NT2/D1 (cell line): ENCODE data around the gene KANSL1.
"Not testable (repeated sequence)": the region's sequence is repeated elsewhere in the genome, so short reads cannot be mapped to it uniquely, and the experiment has no call there.

Source experiments
- DNase-seq: peaks from one replicate; pipeline ENCODE4 v3.0.0-alpha.2; 2011; ENCODE audit warnings: low read depth, low spot score
- H3K27me3 ChIP-seq: 2 replicates; pipeline ENCODE4 v1.6.0; 2011; ENCODE audit warnings: mild to moderate bottlenecking; ENCODE audit not compliant: insufficient read length, insufficient read depth
- H3K36me3 ChIP-seq: 2 replicates; pipeline ENCODE4 v1.6.1; 2011; ENCODE audit warnings: mild to moderate bottlenecking, low read length, mixed read lengths; ENCODE audit not compliant: insufficient read depth, insufficient read length
- H3K4me1 ChIP-seq: 2 replicates; pipeline ENCODE4 v1.5.1; 2011; ENCODE audit not compliant: insufficient read depth, insufficient read length
- H3K4me3 ChIP-seq: 2 replicates; pipeline ENCODE4 v1.5.1; 2011; ENCODE audit warnings: low read depth; ENCODE audit not compliant: insufficient read length
- H3K9ac ChIP-seq: 2 replicates; pipeline ENCODE4 v1.6.0; 2011; ENCODE audit warnings: low read depth; ENCODE audit not compliant: insufficient read length
- H3K9me3 ChIP-seq: 2 replicates; pipeline ENCODE4 v1.5.1; 2011; ENCODE audit warnings: mild to moderate bottlenecking, low read length; ENCODE audit not compliant: insufficient read depth
- SUZ12 ChIP-seq: IDR thresholded peaks from 2 replicates; pipeline ENCODE4 v1.6.1; 2011; ENCODE audit not compliant: insufficient read length, insufficient read depth; ENCODE audit errors: extremely low read depth
- YY1 ChIP-seq: IDR thresholded peaks from 2 replicates; pipeline ENCODE4 v1.6.1; 2011; ENCODE audit not compliant: insufficient read length, insufficient read depth
- ZNF274 ChIP-seq: IDR thresholded peaks from 2 replicates; pipeline ENCODE4 v1.6.1; 2011; ENCODE audit warnings: mild to moderate bottlenecking, low read depth, low read length

Gene KANSL1

DNA sequence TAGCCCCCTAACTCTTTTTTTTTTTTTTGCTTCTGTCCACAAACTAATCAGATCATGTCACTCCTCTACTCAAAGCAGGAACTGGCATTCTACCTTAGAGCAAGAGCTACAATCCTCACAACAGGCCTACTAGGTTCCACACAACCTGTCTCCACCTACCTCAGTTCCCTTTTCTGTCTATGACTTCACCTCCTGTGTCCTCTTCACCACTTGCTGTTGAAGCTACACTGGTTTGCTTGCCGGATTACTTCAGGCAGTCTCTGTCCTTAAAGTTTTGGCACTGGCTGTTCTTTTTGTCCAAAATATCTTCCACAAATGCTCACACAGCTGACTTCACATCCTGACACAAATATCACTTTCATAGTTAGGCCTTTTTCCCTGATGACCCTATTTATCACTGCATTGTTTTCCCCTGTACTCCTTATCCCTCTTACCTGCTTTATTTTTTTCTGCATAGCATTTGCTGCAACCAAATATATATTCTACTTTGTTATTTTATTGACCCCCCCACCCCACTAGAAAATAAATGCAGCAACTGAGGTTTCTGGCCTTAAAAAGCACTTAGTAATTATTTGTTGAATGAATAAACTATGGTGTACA, 72.0 kb downstream of the KANSL1 start:
- TF ChIP-seq ZNF274 (no peak), SUZ12 (no peak), YY1 (no peak)
- Histone ChIP-seq H3K27me3 (no peaks in the 10 kb centered on the region), H3K36me3 (peaks cover 3% of the 10 kb centered on the region), H3K4me1 (no peaks in the 10 kb centered on the region), H3K9me3 (no peaks in the 10 kb centered on the region), H3K9ac (no peak overlapping the region), H3K4me3 (no peak overlapping the region)
- DNase-seq, result no peak

- Histone ChIP-seq H3K9me3 (no peaks in the 10 kb centered on the region), H3K36me3 (peaks cover 3% of the 10 kb centered on the region), H3K4me3 (no peak overlapping the region), H3K4me1 (no peaks in the 10 kb centered on the region), H3K9ac (no peak overlapping the region), H3K27me3 (no peaks in the 10 kb centered on the region)
- TF ChIP-seq SUZ12, result no peak
- TF ChIP-seq YY1, result no peak
- TF ChIP-seq ZNF274, result no peak
- no peak for DNase-seq
Observed at GRCh38 chr17:46120537-46120936, 72.7 kb downstream of the KANSL1 start.

- TF ChIP-seq ZNF274 (no peak), SUZ12 (no peak), YY1 (no peak)
Observed at GRCh38 chr17:46120078-46120477, 73.2 kb downstream of the KANSL1 start.

DNA sequence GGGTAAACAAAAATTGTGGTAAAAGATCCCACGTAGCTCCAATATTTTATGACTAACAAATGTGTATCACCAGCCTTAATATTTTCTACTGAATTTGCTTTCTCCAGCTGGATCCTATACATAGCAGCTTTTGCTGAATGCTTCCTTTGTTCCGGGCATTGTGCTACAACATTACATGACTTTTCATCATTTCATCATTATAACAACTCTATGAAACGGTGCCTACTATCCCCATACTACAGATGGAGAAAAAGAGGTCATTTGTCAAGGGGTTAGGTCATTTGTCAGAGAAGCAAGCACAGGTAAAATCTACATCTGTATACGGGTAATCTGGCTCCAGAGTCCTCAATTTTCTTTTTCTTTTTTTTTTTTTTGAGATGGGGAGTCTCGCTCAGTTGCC, 74.3 kb downstream of the KANSL1 start:
- Histone ChIP-seq H3K27me3 (no peaks in the 10 kb centered on the region), H3K4me3 (no peak overlapping the region), H3K9me3 (no peaks in the 10 kb centered on the region), H3K36me3 (peaks cover 2% of the 10 kb centered on the region), H3K4me1 (no peaks in the 10 kb centered on the region), H3K9ac (no peak overlapping the region)
- no peak for TF ChIP-seq ZNF274
- TF ChIP-seq SUZ12, result no peak
- TF ChIP-seq YY1, result no peak
- no peak for DNase-seq

More at GRCh38 chr17:46120078-46120477, 73.2 kb downstream of the KANSL1 start:
- H3K9ac ChIP-seq, result no peak overlapping the region
- H3K9me3 ChIP-seq, result no peaks in the 10 kb centered on the region
- DNase-seq, result no peak
- no peak overlapping the region for H3K4me3 ChIP-seq
- H3K4me1 ChIP-seq, result no peaks in the 10 kb centered on the region
- no peaks in the 10 kb centered on the region for H3K27me3 ChIP-seq
- peaks cover 3% of the 10 kb centered on the region for H3K36me3 ChIP-seq

DNA sequence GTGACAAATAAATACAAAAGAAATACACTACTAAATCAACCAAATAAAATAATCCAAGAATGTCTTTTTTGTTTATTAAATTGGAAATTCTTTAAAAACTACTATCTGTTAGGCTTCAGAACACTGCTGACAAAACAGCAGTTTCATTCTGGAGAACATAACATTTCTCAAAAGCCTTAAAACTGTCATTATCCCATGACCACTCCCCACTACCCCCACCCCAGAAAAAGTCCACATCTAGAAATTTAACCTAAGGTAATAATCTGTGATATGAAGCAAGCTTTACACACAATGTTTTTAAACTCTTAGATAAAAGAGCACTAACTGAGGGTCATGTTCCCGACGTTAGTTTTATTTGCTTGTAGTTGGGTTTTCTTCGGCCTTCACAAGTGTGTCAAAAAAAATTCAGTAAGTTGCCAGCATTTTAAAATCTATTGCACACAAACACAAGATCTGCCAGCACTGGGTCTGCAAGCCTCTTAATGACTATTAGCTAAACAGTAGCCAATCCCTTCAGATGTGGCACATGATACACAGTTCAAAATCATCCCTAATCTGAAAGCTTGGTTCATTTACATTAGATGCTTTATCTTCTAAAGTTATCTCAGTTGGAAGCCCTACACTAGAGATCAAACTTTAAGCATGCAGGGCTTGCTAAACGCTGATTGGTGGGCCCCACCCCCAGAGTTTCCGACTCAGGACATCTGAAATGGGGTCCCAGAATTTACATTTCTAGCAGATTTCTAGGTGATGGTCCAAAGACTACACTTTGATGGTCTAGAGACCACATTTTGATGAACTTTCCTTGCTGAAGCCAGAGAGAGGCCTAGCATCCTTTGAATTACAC, 75.2 kb downstream of the KANSL1 start:
- Histone ChIP-seq H3K9ac (no peak overlapping the region), H3K4me1 (no peaks in the 10 kb centered on the region), H3K9me3 (no peaks in the 10 kb centered on the region), H3K4me3 (no peak overlapping the region), H3K27me3 (no peaks in the 10 kb centered on the region), H3K36me3 (no peaks in the 10 kb centered on the region)
- TF ChIP-seq YY1, result no peak
- TF ChIP-seq SUZ12, result no peak
- DNase-seq, result no peak

- no peak overlapping the region for H3K4me3 ChIP-seq
- no peak for DNase-seq
- H3K27me3 ChIP-seq, result no peaks in the 10 kb centered on the region
- no peaks in the 10 kb centered on the region for H3K4me1 ChIP-seq
- no peaks in the 10 kb centered on the region for H3K36me3 ChIP-seq
- TF ChIP-seq SUZ12 (no peak), YY1 (no peak), ZNF274 (no peak)
- no peak overlapping the region for H3K9ac ChIP-seq
- H3K9me3 ChIP-seq, result no peaks in the 10 kb centered on the region
Observed at GRCh38 chr17:46117117-46117516, 76.1 kb downstream of the KANSL1 start.

GRCh38 chr17:46115699-46116098, 77.5 kb downstream of the KANSL1 start:
- no peak for DNase-seq
- TF ChIP-seq SUZ12 (no peak), YY1 (no peak), ZNF274 (no peak)
- Histone ChIP-seq H3K4me1 (no peaks in the 10 kb centered on the region), H3K36me3 (no peaks in the 10 kb centered on the region), H3K4me3 (no peak overlapping the region), H3K27me3 (no peaks in the 10 kb centered on the region), H3K9me3 (no peaks in the 10 kb centered on the region), H3K9ac (no peak overlapping the region)

- H3K4me1 ChIP-seq, result not testable (repeated sequence)
Observed at GRCh38 chr17:46111236-46111635, 82.0 kb downstream of the KANSL1 start.

More at GRCh38 chr17:46111236-46111635, 82.0 kb downstream of the KANSL1 start:
- not testable (repeated sequence) for H3K9me3 ChIP-seq, H3K36me3 ChIP-seq, H3K4me3 ChIP-seq, H3K27me3 ChIP-seq, H3K9ac ChIP-seq, DNase-seq
